Duodenal mucosa (tissue), 2 donors: ENCODE measurements around the gene SLC26A2.
"Not testable (repeated sequence)": the region's sequence is repeated elsewhere in the genome, so short reads cannot be mapped to it uniquely, and the experiment has no call there.

Experiments used
- H3K27ac ChIP-seq: one replicate; pipeline ENCODE4 v1.7.0; 2013; ENCODE audit warnings: low read depth, low read length
- H3K27me3 ChIP-seq, 2 donors: one replicate each; pipeline ENCODE4 v1.7.0; 2013; ENCODE audit warnings: low read length in 2 of 2, control low read depth in 1 of 2; ENCODE audit not compliant: insufficient read depth in 2 of 2, control insufficient read depth in 1 of 2
- H3K36me3 ChIP-seq, 2 donors: one replicate each; pipeline ENCODE4 v1.7.0; 2013; ENCODE audit warnings: low read length in 2 of 2, control low read depth in 1 of 2; ENCODE audit not compliant: insufficient read depth in 2 of 2, control insufficient read depth in 1 of 2
- H3K4me1 ChIP-seq, 2 donors: one replicate each; pipeline ENCODE4 v1.7.0; 2013; ENCODE audit warnings: low read length in 2 of 2, control low read depth in 1 of 2; ENCODE audit not compliant: insufficient read depth in 2 of 2, control insufficient read depth in 1 of 2
- H3K4me3 ChIP-seq, 2 donors: one replicate each; pipeline ENCODE4 v1.7.0; 2013; ENCODE audit warnings: low read length in 2 of 2, low read depth in 1 of 2
- H3K9ac ChIP-seq, 2 donors: one replicate each; pipeline ENCODE4 v1.7.0; 2013; ENCODE audit warnings: low read length in 2 of 2, low read depth in 1 of 2
- H3K9me3 ChIP-seq, 2 donors: one replicate each; pipeline ENCODE4 v1.7.0; 2013; ENCODE audit warnings: low read length in 2 of 2, control low read depth in 1 of 2; ENCODE audit not compliant: control insufficient read depth in 1 of 2

The SLC26A2 gene

DNA sequence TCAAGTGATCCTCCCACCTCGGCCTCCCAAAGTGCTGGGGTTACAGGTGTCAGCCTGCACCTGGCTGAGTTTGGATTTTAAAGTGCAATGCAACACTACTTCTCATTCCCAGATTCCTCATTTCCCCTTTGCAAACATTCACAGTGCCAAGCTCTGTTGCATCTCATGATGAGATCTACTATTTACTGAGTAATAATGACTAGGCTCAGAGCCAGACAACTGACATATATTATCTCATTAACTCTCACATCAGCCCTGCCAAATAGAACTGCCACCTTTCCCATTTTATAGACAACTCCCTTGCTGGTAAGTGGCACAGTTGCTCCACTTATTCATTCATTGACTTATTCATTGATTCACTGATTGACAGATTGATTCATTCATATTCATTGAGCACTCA is 22.9 kb upstream of the SLC26A2 start:
- Histone ChIP-seq H3K27me3 (peaks cover 0 to 2% of the 10 kb centered on the region in 2 donors), H3K4me3 (no peak overlapping the region), H3K27ac (no peak overlapping the region), H3K9me3 (no peaks in the 10 kb centered on the region), H3K36me3 (no peaks in the 10 kb centered on the region), H3K9ac (no peak overlapping the region), H3K4me1 (peaks cover 6 to 11% of the 10 kb centered on the region in 2 donors)

DNA sequence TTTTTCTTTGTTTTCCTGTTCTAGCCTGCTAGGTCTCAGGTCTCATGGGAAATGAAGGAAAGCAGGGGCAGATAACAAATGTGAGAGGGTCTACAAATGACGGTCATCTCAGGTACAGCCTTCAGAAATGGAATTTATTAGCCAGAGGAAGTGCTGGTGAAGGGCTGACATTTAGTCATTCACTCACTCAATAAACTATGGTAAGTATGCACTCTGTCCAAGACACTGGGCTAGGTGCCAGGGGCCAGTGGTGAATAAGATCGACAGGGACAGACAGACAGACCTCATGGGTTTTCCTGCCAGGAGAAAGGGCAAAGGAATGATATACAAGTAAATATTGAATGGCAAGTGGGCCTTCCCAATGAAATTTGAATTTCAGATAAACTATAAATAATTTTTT is 22.3 kb upstream of the SLC26A2 start:
- Histone ChIP-seq H3K27me3 (peaks cover 0 to 2% of the 10 kb centered on the region in 2 donors), H3K27ac (no peak overlapping the region)

DNA sequence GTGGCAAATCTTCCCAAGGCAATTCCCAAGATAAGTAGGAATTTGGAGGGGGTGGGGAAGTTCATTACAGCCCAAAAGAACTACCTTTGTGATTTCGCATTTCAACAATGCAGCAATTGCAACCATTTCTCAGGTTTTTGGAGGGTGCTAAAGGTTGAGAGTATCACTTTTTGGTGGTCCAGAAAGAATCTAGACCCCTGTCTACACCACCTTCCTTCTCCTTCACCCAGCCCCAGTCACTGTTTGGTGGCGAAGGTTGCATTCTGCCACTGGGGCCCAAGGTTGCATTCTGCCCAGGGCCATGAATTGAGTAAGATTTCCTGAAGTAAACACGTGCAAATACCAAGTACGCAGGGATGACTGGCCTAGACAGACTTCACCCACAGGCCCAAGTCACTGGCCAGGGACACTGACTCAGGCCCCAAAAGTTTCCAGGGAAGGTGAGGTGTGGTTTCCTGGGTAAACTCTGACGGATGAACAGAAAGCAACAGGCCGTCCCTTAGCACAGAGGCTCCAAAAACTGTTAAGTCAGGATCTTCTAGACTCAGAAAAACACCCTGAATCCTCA is 21.7 kb upstream of the SLC26A2 start:
- H3K36me3 ChIP-seq: no peaks in the 10 kb centered on the region
- no peak overlapping the region for H3K27ac ChIP-seq
- H3K4me1 ChIP-seq: peaks cover 6 to 11% of the 10 kb centered on the region in 2 donors
- H3K27me3 ChIP-seq: peaks cover 0 to 2% of the 10 kb centered on the region in 2 donors
- H3K4me3 ChIP-seq: no peak overlapping the region
- H3K9ac ChIP-seq: no peak overlapping the region
- H3K9me3 ChIP-seq: no peaks in the 10 kb centered on the region

More for the DNA sequence above, 22.3 kb upstream of the SLC26A2 start:
- Histone ChIP-seq H3K4me1 (peaks cover 6 to 11% of the 10 kb centered on the region in 2 donors), H3K36me3 (no peaks in the 10 kb centered on the region), H3K4me3 (no peak overlapping the region), H3K9ac (no peak overlapping the region), H3K9me3 (no peaks in the 10 kb centered on the region)

DNA sequence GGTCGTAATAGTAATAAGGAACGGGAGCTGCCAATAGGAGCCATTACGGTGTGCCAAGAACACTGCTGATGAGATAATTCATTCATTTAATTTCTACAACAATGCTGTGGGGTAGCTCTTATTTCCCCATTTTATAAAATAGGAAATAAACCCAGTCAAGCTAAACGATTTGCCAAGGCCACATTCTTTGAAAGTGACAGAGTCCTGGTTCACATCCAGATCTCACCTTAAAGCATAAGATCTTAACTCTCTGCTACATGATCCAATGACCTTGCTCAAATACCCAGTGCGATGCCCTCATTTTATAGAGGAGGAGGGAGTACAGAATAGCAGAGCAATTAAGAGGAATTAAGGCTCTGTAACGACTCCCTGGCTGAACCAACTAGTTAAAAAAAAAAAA is 21.0 kb upstream of the SLC26A2 start:
- Histone ChIP-seq H3K4me3 (no peak overlapping the region), H3K27ac (no peak overlapping the region), H3K9ac (no peak overlapping the region), H3K4me1 (peaks cover 6 to 11% of the 10 kb centered on the region in 2 donors), H3K9me3 (no peaks in the 10 kb centered on the region), H3K36me3 (no peaks in the 10 kb centered on the region), H3K27me3 (peaks cover 0 to under 1% of the 10 kb centered on the region in 2 donors)

DNA sequence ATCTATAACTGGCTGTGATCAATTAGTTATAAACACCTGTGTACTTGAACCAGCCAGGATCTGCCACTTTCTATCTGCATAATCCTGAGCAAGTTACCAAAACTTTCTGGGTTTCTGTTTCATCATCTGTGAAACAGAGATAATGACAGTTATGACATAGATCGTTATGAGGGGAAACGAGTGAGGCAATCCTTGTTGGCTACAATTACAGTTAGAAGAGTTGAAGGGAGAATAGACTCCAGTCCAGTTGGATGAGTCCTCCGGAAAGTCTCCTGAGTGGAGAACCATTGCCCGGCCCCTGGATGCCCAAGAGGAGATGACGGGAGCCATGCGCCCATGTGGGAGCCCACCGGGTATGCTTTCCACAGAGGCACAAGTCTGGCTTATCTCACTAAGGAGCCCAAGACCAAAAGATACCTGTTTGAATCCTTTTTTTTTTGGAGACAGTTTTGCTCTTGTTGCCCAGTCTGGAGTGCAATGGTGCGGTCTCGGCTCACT is 20.4 kb upstream of the SLC26A2 start:
- H3K27me3 ChIP-seq: no peaks in the 10 kb centered on the region
- no peaks in the 10 kb centered on the region for H3K36me3 ChIP-seq
- no peak overlapping the region for H3K4me3 ChIP-seq
- no peaks in the 10 kb centered on the region for H3K9me3 ChIP-seq
- H3K9ac ChIP-seq: no peak overlapping the region
- H3K27ac ChIP-seq: no peak overlapping the region
- peaks cover 6 to 13% of the 10 kb centered on the region in 2 donors for H3K4me1 ChIP-seq

DNA sequence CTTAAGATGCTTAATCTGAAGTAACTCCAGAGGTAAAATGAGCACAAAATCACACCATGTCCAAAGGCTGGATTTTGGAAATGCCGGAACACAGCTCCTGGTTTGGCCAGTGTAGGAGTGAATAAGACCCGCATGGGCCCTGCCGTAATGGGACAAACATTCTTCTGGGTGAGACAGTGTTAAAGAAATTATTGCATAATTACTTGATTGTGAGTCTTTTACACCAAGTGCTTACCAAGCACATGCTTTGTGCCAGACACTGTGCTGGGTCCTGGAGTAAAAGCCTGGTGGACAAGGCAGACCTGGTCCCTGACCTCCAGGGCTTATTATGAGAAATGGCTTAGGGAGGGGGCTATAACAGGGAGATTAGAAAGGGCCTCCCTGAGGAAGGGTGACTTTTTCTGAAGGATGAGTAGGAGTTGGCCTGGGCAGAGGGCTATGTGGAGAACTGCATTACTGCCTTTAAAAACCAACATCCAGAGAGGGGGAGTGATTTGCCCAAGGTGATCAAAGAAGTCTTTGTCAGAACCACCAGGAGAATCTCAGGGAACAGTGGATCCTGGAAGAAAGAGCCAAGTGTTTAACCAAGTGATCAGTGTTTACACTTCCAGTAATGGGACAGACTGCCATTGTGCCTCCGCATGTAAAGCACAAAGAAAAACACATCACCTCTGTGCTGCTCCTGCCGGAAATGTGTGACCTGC is 19.5 kb upstream of the SLC26A2 start:
- Histone ChIP-seq H3K27ac (no peak overlapping the region), H3K4me1 (peaks cover 6 to 23% of the 10 kb centered on the region in 2 donors)

DNA sequence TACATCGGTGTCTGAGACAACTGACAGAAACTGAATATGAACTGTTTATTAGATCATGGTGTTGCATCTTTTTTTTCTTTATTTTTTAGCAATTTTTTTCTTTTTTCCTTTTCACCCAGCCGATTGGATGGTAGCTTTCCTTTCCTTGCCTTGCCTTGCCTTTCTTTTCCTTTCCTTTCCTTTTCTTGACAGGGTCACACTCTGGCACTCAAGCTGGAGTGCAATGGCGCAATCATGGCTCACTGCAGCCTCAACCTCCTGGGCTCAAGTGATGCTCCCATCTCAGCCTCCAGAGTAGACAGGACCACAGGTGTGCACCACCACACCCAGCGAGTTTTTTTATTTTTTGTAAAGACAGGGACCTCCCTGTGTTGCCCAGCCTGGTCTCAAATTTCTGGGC is 18.8 kb upstream of the SLC26A2 start:
- no peaks in the 10 kb centered on the region for H3K36me3 ChIP-seq
- H3K9ac ChIP-seq: no peak overlapping the region
- no peaks in the 10 kb centered on the region for H3K27me3 ChIP-seq
- H3K9me3 ChIP-seq: no peaks in the 10 kb centered on the region
- H3K4me1 ChIP-seq: peaks cover 6 to 28% of the 10 kb centered on the region in 2 donors
- H3K4me3 ChIP-seq: no peak overlapping the region
- no peak overlapping the region for H3K27ac ChIP-seq

More for the DNA sequence above, 19.5 kb upstream of the SLC26A2 start:
- Histone ChIP-seq H3K36me3 (no peaks in the 10 kb centered on the region), H3K4me3 (no peak overlapping the region), H3K27me3 (no peaks in the 10 kb centered on the region), H3K9me3 (no peaks in the 10 kb centered on the region), H3K9ac (no peak overlapping the region)

DNA sequence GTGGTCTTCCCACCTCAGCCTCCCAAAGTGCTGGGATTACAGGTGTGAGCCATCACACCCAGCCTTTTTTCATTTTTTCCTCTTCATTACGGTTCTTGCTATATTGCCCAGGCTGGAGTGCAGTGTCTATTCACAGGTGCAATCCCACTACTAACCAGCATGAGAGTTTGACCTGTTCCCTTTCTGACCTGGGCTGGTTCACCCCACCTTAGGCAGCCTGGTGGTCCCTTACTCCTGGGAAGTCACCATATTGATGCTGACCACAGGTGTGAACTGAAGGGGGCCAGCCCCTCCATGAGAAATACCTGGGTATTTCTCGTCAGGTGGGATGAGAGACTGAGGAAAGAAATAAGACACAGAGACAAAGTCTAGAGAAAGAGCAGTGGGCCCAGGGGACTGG is 18.4 kb upstream of the SLC26A2 start:
- Histone ChIP-seq H3K4me1 (peaks cover 6 to 28% of the 10 kb centered on the region in 2 donors), H3K27me3 (no peaks in the 10 kb centered on the region), H3K27ac (no peak overlapping the region), H3K9me3 (no peaks in the 10 kb centered on the region), H3K9ac (no peak overlapping the region), H3K36me3 (no peaks in the 10 kb centered on the region), H3K4me3 (no peak overlapping the region)

DNA sequence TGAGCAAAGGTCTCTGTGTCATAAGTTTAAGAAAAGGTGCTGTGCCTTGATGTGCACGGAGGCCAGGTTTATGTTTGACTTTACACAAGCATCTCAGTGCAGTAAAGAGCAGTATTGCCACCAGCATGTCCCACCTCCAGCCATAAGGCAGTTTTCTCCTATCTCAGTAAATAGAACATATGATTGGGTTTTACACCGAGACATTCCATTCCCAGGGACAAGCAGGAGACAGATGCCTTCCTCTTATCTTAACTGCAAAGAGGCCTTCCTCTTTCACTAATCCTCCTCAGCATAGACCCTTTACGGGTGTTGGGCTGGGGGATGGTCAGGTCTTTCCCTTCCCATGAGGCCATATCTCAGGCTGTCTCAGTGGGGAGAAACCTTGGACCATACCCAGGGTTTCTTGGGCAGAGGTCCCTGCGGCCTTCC is 17.8 kb upstream of the SLC26A2 start:
- H3K9me3 ChIP-seq, H3K27me3 ChIP-seq, H3K9ac ChIP-seq, H3K27ac ChIP-seq, H3K36me3 ChIP-seq, H3K4me3 ChIP-seq: not testable (repeated sequence)
- peaks cover 6 to 24% of the 10 kb centered on the region in 2 donors for H3K4me1 ChIP-seq

DNA sequence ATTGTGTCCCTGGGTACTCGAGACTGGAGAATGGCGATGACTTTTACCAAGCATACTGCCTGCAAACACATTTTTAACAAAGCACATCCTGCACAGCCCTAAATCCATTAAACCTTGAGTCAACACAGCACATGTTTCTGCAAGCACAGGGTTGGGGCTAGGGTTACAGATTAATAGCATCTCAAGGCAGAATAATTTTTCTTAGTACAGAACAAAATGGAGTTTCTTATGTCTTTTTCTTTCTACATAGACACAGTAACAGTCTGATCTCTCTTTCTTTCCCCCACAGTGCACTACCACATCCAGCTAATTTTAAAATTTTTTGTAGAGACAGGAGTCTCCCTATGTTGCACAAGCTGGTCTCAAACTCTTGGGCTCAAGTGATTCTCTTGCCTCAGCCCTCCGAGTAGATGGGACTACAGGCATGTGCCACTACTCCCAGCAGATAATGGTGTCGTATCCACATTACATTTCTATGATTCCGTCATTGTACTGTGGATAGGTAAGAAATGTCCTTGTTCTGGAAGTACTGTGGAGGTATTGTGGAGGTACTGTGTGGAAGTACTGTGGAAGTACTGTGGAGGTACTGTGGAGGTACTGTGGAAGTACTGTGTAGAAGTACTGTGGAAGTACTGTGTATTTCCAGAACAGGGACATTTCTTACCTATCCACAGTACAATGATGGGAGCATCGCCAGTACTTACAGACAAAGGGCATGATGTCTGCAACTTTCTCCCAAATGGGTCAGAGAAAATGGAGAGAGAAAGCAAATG is 17.2 kb upstream of the SLC26A2 start:
- H3K27ac ChIP-seq: not testable (repeated sequence)

More for the DNA sequence above, 17.2 kb upstream of the SLC26A2 start:
- H3K4me1 ChIP-seq: peaks cover 0 to 18% of the 10 kb centered on the region in 2 donors
- H3K9me3 ChIP-seq, H3K9ac ChIP-seq, H3K4me3 ChIP-seq, H3K27me3 ChIP-seq, H3K36me3 ChIP-seq: not testable (repeated sequence)
